EL (cell line): ENCODE data around the gene STMN3.
"Not testable (repeated sequence)": the region's sequence is repeated elsewhere in the genome, so short reads cannot be mapped to it uniquely, and the experiment has no call there.

Experiments
- DNase-seq: peaks from one replicate; pipeline ENCODE4 v3.0.0-alpha.2; 2016

The STMN3 gene

DNA sequence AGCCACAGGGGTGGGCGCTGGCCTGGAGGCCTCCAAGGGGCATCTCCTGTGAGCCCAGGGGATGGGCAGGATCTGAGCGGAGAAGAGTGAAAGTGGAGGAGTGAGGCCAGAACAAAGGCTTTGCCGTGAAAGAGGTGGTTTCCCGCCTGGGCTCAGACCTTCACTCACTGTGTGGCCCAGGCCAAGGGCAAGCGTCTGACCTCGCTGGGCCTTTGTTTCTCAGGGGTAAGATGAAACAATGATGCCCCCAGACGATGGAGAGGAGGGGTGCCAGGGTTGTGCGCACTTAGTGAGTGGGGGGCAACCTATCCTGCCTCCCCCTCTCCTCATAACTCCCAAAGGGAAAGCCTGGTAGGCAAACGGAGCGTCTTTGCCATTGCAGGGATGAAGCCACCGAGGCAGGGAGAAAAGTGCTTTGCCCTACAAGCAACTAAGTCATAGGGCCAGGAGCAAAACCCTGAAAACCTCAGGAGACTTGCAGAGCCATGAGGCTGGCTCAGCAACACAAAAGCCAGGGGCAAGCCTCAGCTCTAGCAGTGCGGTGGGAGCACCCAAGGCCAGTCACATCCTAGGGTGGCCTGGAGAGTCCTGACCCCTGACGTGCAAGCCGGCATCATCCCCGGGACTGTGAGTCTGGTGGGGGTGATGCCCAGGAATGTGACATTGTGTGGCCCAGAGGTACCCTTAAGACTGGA, 897 bp upstream of the STMN3 start:
- no peak for DNase-seq

DNA sequence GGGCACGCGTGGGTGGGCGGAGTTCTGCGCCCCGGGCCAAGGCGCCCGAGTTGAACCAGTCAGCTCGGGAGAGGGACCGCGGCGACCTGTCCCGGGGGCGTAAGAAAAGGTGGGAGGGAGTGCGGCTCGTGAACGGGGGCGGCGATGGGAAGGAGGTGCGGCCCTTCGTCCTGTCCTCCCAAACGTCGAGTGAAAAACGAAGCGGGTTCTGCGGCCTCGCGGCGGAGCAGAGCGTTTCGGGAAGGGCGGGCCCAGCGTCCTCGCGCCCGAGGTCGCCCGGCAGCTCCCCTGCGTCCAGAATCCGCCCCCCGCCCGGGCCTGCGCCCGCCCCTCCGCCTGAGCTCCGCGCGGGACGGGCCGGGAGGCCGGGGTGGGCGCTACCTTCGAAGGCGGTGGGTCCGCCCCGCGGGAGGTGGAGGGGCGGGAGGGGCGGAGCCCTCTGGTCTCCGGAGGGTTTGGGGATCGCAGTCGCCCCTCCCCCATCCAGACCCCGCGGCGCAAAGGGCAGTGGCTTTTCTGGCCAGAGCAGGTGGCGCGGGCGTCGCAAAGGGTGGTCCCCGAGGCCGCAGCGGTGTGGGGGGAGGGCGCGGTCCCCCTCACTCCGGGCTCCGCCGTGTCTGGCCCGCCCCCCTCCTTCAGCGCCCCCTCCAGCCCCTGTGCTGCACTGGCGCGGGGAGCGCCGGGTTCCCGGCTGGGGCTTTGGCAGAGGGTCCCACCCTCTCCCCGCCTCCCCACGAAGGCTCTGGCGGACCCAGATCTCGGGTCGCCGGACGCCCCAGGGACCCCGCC, 838 bp downstream of the STMN3 start:
- peak; percentile 41 for DNase-seq

DNA sequence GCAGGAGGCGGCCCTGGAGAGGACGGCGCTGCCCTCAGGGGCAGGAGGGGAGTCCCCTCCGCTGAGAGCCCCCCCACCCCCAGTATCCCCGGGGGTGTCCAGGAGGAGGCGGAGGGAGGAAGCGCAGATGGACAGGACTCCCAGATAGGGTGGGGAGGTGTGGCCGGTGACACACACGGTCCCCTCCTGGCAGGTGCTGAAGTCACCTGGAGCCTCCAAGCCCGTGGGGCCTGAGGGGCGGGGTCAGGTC, 1.4 kb downstream of the STMN3 start:
- no peak for DNase-seq

DNA sequence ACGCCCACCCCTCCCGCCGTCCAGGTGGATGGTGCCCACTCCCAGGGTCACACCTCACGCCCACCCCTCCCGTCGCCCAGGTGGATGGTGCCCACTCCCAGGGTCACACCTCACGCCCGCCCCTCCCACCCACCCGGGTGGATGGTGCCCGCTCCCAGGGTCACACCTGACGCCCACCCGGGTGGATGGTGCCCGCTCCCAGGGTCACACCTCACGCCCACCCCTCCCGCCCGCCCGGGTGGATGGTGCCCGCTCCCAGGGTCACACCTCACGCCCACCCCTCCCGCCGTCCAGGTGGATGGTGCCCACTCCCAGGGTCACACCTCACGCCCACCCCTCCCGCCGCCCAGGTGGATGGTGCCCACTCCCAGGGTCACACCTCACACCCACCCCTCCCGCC, 2.7 kb downstream of the STMN3 start:
- not testable (repeated sequence) for DNase-seq

DNA sequence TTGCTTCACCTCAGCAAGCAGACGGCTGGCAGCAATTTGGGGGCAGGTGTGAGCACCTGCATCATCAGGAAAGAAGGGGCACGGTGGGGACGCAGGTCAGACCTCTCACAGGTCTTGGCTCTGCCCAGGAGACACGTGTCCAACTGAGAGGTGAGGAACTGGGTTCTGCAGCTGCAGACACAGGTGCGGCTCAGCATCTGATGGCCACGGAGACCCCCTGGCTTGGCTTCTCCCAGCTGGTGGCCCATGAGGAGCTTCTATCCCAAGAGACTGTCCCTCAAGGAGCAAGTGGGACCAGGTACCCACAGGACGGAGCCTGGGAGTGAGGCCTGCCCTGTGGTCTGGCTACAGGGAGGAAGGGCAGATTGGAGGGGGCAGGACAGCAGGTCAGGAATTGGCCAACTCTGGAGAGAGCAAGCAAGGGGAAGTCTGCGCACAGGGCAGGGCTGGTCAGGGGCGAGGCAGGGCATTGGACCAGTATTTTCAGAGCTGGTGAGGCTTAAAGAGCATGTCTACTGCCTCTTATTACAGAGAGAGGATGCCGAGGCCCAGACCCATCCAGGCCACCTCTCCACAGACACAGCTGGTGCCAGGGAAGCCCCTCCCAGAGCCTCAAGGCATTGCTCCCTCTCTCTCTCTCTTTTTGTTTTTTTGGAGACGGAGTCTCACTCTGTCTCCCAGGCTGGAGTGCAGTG, 4.2 kb downstream of the STMN3 start:
- no peak for DNase-seq

DNA sequence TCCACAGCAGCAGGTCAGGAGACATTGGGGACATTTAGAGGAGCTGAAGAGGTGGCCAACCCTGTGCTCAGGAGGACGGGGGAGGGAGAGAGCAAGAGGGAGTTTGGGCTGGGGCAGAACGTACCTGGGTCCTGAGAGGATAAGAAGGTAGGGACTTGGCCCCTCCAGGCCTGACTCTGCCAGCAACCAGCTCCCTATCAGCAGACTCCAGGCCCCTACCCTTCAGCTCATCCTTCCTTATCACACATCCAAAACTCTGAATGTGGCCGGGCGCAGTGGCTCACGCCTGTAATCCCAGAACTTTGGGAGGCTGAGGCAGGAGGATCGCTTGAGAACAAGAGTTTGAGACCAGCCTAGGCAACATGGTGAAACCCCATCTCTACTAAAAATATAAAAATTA, 5.0 kb downstream of the STMN3 start:
- no peak for DNase-seq

DNA sequence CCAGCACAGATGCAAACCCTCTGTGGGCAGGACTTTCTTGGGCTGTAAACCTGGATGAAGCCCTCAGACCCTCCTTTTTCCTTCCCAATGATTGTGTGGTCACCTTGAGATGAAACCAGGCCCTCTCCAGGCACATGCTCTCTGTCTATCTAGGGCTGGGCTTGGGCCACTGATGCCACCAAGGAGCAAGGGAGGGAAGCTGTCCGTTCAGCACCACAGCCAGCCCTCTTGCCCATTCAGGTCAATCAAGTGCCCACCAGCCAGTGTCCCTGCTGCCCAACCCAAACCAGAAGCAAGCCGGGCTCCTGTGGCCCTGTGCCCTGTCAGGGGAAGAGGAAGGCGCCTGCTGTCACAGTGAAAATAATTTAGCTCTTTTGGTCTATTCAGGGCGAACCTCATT, 8.0 kb downstream of the STMN3 start:
- DNase-seq, result no peak

DNA sequence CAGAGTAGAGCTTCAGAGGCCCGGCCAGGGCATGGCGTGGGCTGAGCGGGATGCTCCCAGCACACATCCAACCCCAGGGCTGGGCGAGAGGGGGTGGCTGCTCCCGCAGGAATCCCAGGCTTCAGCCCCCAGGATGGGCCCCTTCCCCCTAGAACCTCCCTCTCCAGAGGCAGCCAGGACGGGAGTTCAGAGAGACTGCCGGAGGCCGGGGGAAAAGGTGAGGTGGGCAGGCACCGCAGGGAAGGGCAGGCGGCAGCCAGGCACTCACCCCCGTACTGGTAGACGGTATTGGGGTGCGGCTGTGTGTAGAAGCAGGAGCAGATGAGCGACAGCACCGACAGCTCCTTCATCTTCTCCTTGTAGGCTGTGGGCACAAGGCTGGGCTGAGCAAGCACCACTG, 9.3 kb downstream of the STMN3 start:
- DNase-seq, result no peak

DNA sequence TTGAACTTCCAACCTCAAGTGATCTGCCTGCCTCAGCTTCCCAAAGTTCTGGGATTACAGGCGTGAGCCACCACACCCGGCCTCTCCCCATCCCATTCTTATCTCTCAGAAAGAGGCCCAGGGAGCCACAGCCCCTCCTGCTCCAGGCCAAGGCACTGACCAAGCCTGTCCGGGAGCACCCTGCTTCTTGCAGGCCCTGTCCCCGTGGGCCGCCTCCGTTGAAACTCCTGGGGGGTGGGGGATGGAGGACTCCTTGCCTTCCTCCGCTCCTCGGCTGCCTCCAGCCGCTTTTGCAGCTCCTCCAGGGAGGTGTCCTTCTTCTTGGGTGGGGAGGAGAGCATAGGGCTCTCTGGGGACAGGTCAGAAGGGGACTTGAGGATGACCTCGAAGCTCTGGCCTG, 9.7 kb downstream of the STMN3 start:
- no peak for DNase-seq

DNA sequence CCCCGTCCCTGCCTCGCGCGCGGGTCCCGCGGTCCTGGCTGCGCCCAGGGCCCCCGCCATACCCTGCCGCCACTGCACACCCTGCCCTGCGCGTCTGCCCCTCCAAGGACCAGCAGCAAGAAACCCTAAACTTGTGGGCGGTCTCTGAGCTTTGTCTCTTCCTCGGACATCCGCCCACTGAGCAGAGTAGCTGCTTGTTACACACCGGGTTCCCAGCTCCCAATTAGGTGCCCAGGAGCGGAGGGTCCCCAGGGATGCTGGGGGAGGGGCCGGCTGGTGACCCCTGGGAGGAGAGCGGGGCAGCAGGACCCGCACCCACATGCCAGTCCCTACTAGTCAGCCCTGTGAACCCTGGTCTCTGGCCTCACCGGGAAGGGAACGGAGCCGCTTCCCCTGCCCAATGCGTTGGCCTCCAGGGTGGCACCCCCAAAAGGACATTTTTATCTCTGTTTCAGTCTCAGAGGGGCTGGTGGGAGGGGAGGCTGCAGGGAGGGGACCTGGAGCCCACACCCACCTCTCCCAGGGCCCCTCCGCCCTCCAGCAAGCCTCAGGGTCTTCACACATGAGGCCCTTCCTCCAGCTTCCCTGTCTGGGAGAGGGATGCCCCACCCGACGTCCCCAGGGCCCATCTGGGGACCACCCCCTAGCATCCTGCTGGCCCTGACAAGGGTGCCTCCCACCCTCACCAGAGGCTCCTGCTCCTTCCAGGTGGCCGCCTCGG, 10.5 kb downstream of the STMN3 start:
- no peak for DNase-seq

DNA sequence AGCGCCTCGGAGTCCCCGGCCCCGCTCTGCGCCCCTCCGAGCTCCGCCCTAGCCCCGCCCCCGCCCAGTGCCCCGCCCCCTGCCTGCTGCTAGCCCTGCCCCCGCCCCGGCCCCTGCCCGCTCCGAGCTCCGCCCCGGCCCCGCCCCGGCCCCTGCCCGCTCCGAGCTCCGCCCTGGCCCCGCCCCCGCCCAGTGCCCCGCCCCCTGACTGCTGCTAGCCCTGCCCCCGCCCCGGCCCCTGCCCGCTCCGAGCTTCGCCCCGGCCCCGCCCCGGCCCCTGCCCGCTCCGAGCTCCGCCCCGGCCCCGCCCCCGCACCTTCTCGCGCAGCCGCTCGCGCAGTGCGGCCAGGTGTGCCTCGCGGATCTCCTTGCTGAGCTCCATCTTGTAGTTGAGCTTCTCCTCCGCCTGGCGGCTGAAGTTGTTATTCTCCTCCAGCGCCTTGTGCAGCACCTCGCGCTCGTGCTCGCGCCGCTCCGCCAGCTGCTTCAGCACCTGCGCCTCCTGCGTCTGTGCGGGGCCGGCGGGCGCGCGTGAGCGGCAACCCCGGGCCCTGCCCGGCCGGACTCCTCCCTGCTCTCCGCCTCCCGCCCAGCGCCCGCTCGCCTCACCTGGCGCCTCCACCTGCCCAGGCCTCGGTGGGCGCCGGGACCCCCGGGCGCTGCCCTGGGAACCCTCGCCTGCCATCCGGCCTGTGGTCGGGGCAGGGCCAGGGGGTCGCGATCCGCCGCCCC, 11.3 kb downstream of the STMN3 start:
- peak; percentile 78 for DNase-seq

DNA sequence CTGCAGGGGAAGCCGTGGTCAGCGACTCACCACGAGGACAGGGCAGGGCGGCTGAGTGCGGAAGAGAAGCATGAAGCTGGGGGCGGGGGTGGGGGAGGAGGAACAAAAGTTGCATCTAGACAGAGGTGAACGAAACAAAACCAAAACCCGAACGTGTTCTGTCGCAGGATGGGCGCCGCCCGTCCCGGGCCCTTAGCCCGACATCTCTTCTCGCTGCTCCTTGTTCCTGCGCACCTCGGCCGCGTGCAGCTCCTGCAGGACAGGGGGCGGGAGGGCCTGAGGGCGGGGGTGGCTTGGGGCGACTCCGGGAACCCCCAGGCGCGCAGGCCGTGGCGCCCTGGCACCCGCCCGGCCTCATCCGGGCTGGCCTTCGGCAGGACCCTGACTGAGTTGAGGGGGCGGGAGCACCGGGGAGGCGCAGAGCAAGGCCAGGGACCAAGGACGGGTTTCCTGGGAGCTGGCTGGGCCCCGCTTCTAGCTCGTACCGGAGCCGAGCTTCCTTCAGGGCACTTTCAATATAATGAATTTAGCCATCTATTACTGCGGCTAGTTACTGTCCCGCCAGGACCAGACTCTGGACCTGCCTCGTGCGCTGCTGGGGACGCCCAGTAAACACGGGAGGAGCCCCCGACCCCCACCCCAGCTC, 12.0 kb downstream of the STMN3 start:
- peak; percentile 52 for DNase-seq

DNA sequence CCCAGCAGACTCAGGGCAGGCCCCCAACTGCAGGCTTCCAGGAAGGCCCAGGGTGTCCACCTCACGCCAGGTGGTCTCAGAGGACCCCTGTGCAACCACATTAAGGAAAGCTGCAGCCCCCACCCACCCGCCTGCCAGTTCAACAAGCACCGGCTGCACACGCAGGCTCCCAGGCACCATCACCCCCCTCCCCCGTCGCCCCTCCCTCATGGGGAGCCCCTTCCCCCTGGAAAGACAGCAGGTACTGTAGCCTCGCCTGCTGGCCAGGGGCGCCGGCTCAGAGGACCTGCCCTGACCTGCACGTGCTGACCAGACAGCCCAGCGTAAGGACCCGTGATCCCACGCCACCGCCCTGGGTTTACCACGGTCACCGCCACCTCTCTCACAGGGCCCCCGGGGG, 12.5 kb downstream of the STMN3 start:
- DNase-seq, result not testable (repeated sequence)

DNA sequence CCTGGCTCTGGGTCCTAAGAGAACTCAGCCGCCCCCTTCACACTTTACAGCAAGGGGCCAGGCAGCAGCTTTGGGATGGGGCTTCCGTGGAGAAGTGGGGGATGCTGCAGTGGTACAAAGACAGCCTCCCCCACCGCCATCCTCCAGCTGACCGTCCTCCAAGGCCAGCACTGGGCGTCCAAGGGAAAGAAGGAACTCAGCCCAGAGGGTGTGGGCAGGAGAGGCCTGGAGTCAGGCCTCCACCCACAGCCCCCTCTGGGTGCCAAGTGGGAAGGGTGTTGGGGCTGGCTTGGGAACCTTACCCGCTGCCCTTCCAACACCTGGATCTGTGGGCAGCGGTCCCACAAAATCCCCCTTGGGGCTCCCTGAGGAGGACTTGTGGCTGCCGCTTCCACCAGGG, 13.1 kb downstream of the STMN3 start:
- DNase-seq, result no peak

DNA sequence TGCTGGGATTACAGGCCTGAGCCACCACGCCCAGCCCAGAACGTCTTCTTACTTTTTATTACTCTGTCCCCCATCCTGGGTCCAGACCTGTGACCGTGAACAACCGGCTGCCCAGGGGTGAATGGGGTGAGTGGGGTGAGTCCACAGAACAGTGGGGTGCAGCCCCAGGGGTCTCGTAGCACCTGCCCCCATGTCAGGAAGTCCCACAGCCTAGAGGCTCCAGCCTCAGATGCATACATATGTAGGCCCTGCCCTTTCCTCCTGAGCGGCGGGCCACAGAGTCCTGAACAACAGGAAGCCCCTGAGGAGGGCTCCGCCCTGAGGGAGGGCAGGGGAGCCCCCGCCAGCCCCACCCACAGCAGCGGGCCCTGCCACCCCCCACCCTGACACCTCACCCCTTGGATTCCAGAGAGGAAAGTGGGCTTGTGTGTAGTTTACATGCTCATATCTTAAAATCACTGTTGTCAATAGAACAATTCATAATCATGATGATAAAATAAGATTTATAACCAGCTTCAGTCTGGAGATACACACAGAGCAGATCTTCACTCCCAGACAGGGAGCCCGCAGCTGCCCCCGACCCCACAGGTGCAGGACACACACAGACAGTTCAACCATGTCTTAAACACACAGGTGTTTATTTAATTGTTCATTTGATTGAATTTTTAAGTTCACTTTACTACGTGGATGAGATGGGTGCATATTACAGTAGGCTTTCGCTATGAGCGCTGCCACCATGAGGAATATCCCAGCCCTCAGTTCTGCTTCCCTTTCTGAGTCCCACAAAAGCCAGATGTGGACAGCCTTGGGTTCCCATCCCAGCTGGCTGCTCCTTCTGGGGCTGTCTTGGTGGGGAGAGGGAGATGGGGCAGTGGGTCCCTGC, 13.9 kb downstream of the STMN3 start:
- no peak for DNase-seq

DNA sequence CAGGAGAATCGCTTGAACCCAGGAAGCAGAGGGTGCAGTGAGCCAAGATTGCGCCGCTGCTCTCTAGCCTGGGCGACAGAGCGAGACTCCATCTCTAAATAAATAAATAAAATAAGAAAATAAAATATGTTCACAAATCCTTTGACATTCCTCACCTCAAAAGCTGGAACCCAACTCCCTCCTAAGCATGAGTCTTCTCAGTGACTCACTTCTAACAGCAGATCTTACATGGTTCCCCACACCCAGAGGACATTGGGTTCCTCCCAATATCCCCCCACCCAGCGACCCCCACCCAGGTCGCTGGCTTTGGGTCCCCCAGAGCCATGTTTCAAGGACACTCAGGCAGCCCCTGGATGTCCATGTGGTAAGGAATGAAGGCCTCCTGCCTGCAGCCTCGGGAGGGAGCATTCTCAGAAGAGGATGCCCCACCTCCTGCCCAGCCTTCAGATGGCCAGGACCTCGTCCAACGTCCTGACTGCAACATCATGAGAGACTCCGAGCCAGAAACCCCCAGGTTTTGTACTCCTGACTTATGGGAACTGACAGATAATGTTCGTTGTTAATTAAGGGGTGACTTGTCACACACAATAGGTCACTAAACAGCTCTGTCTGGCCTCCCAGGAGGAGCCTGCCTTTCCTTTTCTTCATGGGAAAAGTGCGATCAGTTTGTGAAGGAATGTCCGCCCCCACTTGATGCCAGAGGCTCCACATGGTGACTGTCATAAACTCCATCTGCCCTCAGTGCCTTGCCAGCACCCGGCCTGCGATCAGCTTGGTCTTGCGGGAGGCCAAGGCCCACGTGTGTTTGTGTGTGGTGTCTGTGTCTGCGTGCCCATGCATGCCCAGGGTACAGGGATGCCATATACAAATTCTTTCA, 16.2 kb downstream of the STMN3 start:
- DNase-seq, result no peak

DNA sequence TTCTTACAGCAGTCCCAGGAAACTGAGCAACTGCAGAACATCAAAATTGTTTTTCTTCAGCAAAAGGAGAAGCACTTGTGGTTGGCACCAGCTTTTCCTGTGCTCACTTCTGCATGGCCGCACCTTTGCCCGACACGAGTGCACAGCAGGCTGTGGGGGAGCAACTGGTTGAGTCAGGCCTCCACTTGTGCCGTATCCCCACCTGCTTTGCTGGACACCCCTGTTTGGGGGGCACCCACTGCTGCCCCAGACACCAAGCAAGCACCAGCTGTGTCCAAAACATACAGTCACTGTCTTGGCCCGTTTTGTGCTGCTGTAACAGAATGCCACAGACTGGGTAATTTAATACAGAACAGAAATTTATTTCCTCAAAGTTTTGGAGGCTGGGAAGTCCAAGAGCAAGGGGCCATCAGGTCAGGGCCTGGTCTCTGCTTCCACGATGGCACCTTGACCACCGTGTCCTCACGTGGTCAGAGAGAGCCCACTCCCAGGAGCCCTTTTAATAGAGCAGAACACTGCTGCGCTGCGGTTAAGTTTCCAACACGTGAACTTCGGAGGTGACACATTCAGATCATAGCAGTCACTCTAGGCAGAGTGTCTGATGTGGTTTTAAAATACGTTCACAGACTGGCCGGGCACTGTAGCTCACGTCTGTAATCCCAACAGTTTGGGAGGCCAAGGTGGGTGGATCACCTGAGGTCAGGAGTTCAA, 17.6 kb downstream of the STMN3 start:
- no peak for DNase-seq

DNA sequence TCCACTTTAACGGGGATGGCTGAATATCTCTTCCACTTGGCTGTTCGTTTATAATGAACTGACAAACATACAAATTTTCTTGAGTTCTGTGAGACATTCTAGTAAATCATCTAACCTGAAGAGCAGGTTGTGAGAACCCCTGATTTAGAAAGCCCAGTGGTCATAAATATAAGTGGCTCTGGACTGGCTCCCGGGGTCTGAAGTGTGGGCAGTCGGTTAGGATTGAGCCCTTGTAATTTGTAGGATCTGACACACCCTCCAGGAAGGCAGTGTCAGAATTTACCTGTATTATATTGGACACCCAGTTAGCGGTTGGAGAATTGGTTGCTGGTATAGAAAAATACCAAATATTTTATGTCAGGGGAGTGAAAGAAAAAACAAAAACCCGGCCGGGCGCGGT, 19.5 kb downstream of the STMN3 start:
- DNase-seq, result no peak

DNA sequence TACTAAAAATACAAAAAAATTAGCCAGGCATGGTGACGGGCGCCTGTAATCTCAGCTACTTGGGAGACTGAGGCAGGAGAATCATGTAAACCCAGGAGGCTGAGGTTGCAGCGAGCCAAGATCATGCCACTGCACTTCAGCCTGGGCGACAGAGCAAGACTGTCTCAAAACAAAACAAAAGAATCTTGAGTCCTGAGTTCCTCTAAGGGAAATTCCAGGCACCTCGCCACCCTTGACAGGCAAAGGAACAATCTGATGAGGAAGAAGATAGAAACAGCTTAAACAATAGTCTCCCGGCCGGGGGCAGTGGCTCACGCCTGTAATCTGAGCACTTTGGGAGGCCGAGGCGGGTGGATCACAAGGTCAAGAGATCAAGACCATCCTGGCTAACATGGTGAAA, 21.8 kb downstream of the STMN3 start:
- not testable (repeated sequence) for DNase-seq

DNA sequence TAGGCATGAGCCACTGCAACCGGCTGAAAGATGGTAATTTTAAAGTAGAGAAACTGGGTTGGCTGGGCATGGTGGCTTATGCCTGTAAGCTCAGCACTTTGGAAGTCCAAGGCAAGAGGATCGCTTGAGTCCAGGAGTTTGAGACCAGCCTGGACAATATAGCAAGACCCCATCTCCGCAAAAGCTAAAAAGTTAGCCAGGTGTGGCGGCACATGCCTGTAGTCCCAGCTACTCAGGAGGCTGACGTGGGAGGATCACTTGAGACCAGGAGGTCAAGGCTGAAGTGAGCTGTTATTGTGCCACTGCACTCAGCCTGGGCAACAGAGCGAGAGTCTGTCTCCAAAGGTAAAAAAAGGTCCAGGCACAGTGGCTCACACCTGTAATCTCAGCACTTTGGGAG, 22.3 kb downstream of the STMN3 start:
- DNase-seq, result not testable (repeated sequence)
